ENCODE results near the gene DLGAP1. TPM values are rescaled to one million over a fixed set of nuclear protein-coding genes. Genes with fewer than 3 reads are reported as not detected.

Gene DLGAP1
- total and polyA plus RNA-seq, 10 of the 15 experiments (the other 5 are each of a cell fraction or from before 2014, with no cell fraction given): 0.23 to 27.6 (median 1.9) TPM

GRCh38 chr18:4353853-4354418 is 101.2 kb downstream of the DLGAP1 start:
- ChIA-PET SMC1A (ENCODE audit: uncharacterized antibody, unreplicated experiment) (interaction anchor here (0.9 to 5.0 kb wide), 25 partner anchors 8 to 703 kb away, joined by 3 to 33 read pairs (median 6); no protein-coding TSS in a partner anchor), RAD21 (ENCODE audit: unreplicated experiment) (interaction anchor here (0.6 to 4.2 kb wide), 15 partner anchors 18 to 669 kb away, joined by 3 to 19 read pairs (median 3); no protein-coding TSS in a partner anchor), CTCF (interaction anchor here (0.7 to 2.0 kb wide), 5 partner anchors 8 to 106 kb away, joined by 3 to 6 read pairs (median 4); no protein-coding TSS in a partner anchor), POLR2A (interaction anchor here (0.6 to 2.1 kb wide), 9 partner anchors 11 to 76 kb away, joined by 3 to 8 read pairs (median 3); no protein-coding TSS in a partner anchor)
- no peaks in the 10 kb centered on the region for H4K20me1 ChIP-seq (ENCODE audit: control insufficient read depth, insufficient read depth)
- no peaks in the 10 kb centered on the region for H3K27me3 ChIP-seq (replicated peaks in 1 of 2; ENCODE audit: control insufficient read depth in 2 of 2, insufficient read depth in 2 of 2, low read length in 1 of 2)
- H3K4me1 ChIP-seq (ENCODE audit: control insufficient read depth, insufficient read depth, low read length): no peaks in the 10 kb centered on the region
- in situ Hi-C loops (cut with MboI) (no loop called here), intact Hi-C loops (cut with micrococcal nuclease; ENCODE audit: unreplicated experiment) (loop anchor here (2.0 to 10.0 kb wide), 2 partner anchors 33 to 701 kb away; no protein-coding TSS in a partner anchor)
- H3K79me2 ChIP-seq (ENCODE audit: control insufficient read depth, insufficient read depth, low read length): no peaks in the 10 kb centered on the region
- no peak overlapping the region for H3K4me3 ChIP-seq
- H2AFZ ChIP-seq (ENCODE audit: control insufficient read depth, low read depth, low read length): no peak overlapping the region
- no peaks in the 10 kb centered on the region; the same call in 2 of the 3 replicates for H3K9me3 ChIP-seq (replicated peaks; ENCODE audit: control insufficient read depth, insufficient read depth, low read length)
- FAIRE-seq: no peak
- BruUV-seq (replicated peaks): no TSS peak
- no peak overlapping the region for H3K4me2 ChIP-seq (ENCODE audit: control insufficient read depth, insufficient read depth)
- ATAC-seq: peak; percentile 78
- no peak overlapping the region for H3K27ac ChIP-seq (ENCODE audit: control insufficient read depth, insufficient read depth)
- DNase-seq (ENCODE audit: low read depth, low spot score): no peak
- no peak overlapping the region for H3K9ac ChIP-seq (ENCODE audit: control insufficient read depth, insufficient read depth, low read length)
- 28% methylated on average over 9 of the region's 9 CpGs for WGBS (ENCODE audit: insufficient coverage, insufficient replicate concordance, low lambda C conversion rate, missing lambda C conversion rate)
- H3K36me3 ChIP-seq (ENCODE audit: control insufficient read depth in 2 of 2, insufficient read depth in 2 of 2, low read length in 1 of 2): peaks cover 0 to 3% of the 10 kb centered on the region in 2 experiments; a peak in 1 of 4 replicates
- TF ChIP-seq JUND (IDR thresholded peaks at IDR 0.05; ENCODE audit: low read depth, low read length) (no peak), TCF7 (IDR thresholded peaks at IDR 0.05; ENCODE audit: borderline replicate concordance) (no peak), CREB1 (IDR thresholded peaks at IDR 0.05; ENCODE audit: low read depth) (no peak), BCLAF1 (IDR thresholded peaks at IDR 0.05) (no peak), NR2F1 (conservative IDR thresholded peaks at IDR 0.05) (no peak), IRF4 (IDR thresholded peaks at IDR 0.05; ENCODE audit: low read depth, low read length) (no peak), HDAC6 (IDR thresholded peaks at IDR 0.05; ENCODE audit: unreplicated experiment) (no peak), CBX3 (IDR thresholded peaks at IDR 0.05; ENCODE audit: borderline replicate concordance, low read depth) (no peak), RAD21 (IDR thresholded peaks at IDR 0.05; ENCODE audit: insufficient read depth, low read depth, low read length) (no peak), ZZZ3 (IDR thresholded peaks at IDR 0.05; ENCODE audit: control insufficient read depth, insufficient read length, low read depth) (no peak), WRNIP1 (IDR thresholded peaks at IDR 0.05; ENCODE audit: borderline replicate concordance, low read depth, low read length) (no peak), NKRF (conservative IDR thresholded peaks at IDR 0.05) (no peak), MTA3 (IDR thresholded peaks at IDR 0.05; ENCODE audit: borderline replicate concordance, low read length) (no peak), HCFC1 (IDR thresholded peaks at IDR 0.05; ENCODE audit: low read length) (no peak)
- TF ChIP-seq, protein P1, sequence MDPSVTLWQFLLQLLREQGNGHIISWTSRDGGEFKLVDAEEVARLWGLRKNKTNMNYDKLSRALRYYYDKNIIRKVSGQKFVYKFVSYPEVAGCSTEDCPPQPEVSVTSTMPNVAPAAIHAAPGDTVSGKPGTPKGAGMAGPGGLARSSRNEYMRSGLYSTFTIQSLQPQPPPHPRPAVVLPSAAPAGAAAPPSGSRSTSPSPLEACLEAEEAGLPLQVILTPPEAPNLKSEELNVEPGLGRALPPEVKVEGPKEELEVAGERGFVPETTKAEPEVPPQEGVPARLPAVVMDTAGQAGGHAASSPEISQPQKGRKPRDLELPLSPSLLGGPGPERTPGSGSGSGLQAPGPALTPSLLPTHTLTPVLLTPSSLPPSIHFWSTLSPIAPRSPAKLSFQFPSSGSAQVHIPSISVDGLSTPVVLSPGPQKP (IDR thresholded peaks at IDR 0.05; ENCODE audit: low read depth, low read length): no peak
